NCI-H2107 treated with DMSO at 0.1 percent for 48 hours (cell line): ENCODE results near the gene RTN1.

Experiments used
- DNase-seq: peaks from one replicate; lab custom pipeline; 2025; ENCODE audit not compliant: unreplicated experiment; lab: John Stamatoyannopoulos, UW

The RTN1 gene, protein sequence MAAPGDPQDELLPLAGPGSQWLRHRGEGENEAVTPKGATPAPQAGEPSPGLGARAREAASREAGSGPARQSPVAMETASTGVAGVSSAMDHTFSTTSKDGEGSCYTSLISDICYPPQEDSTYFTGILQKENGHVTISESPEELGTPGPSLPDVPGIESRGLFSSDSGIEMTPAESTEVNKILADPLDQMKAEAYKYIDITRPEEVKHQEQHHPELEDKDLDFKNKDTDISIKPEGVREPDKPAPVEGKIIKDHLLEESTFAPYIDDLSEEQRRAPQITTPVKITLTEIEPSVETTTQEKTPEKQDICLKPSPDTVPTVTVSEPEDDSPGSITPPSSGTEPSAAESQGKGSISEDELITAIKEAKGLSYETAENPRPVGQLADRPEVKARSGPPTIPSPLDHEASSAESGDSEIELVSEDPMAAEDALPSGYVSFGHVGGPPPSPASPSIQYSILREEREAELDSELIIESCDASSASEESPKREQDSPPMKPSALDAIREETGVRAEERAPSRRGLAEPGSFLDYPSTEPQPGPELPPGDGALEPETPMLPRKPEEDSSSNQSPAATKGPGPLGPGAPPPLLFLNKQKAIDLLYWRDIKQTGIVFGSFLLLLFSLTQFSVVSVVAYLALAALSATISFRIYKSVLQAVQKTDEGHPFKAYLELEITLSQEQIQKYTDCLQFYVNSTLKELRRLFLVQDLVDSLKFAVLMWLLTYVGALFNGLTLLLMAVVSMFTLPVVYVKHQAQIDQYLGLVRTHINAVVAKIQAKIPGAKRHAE

DNA sequence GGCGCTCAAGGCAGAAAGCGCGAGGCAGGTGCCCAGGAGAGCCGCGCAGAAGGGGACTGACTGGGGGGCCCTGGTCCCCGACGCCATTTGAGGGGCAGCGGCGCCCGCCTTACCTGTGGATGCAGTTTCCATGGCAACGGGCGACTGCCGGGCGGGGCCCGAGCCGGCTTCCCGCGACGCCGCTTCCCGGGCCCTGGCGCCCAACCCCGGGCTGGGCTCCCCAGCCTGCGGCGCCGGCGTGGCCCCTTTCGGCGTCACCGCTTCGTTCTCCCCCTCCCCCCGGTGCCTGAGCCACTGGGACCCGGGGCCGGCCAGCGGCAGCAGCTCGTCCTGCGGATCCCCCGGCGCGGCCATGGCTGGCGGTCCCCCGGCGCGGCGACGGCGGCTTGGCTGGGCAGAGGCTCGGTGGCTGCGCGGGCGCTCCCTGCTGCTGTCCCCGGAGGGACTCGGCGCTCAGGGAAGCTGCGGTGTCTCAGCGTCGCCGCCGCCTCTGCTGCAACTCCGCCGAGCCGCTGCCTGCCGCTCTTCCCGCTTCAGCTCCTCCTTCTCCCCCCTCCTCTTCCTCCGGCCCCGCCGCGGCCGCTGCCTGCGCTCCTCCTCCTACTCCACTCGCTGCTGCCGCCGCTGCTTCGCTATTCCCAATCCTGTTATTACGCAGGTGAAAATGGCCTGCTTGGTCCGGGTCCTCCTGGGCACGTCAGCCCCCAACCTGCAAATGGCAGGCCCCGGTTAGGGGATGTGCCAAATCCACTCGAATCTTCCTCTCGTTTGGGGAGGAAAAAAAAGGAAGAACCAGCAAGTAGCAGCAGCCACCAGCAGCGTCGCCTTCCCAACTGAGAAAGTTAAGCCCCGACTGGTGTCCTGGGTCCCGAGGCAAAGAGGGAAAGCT, at the start of gene RTN1:
RTN1 (minus strand) TSS at position 500 of the 889 bp plus-strand sequence; CDS start at position 354, 146 bp downstream.
- DNase-seq, result peak; percentile 93

DNA sequence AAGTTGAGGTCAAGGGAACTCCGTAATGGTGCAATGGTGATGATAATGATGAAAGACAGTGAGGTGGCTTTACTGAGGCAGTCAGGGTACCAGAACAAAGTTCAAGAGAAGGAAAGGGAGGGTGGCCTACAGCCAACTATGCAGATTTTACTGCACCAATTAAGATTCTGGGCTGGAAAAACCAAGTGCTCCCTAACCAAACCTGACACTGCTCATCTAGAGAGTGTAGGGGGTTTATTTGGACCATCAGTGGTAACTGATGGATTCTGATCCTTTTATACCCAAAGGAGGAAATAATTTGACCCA, 49.8 kb upstream of the RTN1 start:
- no peak for DNase-seq

DNA sequence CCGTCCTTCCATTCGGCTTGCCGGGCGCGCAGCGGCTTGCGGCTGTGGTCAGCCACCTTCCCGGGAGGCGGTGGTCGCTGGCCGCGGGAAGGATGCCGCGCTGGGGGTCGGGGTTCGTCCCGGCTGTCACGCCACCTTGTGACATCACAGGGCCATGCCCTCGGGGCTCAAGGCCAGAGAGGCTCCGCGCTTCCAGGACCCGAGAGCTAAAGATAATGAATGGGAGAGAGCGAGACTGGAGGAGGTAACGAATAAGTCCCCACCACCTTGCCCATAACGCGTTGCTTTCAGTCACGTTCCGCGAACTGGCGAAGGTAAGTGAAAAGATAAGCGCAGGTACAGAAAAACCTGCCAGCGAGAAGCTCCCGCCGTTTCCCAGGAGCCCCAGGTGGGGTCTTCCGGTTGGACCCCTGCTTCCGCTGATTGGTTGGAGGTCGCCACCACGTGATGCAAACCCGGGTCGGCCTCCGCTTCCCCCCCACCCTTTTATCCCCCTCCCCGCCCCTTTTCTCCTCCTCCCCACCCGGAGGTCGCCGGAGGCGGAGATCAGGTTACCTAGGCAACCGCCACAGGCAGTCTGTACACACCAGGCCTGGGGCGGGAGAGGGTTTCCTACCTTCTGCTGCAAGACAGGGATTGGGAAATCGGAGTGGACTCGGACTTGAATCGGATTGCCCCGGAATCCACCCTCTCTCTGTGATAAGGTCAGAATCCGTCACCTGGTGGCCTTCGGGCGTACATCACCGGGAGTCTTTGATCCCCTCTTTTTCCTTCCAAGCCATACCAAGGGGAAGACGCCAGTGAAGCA, 49.2 kb upstream of the RTN1 start, which contains the start of gene LRRC9:
LRRC9 (plus strand) TSS at position 575 of the 808 bp plus-strand sequence.
- DNase-seq, result peak; percentile 87

DNA sequence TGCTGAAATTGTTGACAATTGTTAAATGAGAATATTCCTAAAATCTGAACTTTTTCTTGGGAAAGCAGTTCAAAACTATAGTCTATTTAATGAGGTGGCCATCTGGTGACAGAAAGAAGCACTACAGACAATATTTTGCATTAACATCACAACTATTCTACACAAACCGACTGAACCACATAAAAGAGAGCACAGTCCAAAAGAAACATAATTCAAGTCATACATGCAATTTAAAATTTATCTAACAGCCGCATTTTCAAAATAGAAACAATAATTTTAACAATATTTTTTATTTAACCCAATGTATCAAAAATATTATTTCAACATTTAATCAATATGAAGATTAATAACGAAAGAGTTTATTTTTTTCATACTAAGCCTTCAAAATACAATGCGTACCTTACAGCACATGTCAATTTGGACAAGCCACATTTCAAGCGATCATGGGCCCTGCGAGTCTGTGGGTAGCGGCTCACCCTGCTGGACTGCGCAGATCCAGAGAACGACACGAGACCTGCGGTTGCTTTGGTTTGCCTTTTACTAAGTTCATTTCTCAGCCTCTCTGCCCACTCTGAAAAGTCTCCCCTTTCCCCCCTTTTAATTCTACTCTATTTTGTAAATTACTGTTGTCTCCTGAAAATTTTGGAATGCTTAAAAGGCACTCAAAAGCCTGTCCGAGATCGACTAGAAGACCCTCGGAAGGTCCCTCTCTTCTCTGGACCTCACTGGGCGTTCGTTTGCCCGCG, 48.4 kb upstream of the RTN1 start:
- DNase-seq, result peak; percentile 76

DNA sequence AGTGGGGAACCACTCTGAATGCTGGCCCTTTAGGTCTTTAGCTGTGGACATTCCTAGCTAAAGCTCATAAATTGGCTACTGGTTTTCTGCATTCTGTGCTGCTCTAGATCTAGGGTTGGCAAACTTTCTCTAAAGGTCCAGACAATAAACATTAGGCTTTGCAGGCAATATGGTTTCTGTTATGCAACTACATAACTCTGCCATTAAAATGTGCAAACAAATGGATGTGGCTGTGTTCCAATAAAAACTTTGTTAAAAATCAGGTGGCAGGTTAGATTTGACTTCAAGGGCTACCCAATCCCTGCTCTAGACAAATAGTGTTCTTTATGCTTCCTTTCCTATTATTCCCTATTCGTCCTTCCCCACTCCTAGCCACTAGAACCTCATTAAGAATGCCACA, 42.6 kb upstream of the RTN1 start:
- no peak for DNase-seq

DNA sequence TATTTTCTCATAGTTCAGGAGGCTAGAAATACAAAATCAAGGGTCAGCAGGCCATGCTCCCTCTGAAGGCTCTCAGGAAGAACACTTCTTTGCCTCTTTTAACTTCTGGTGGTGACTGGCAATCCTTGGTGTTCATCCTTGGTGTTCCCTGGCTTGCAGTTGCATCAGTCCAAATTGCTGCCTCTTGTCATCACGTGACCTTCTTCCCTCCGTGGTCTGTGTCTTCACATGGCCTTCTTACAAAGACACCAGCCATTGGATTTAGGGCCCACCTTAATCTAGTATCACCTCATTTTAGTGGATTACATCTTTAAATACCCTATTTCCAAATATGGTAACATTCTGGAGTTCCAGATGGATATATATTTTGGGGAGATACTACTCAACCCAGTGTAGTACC, 41.9 kb upstream of the RTN1 start:
- DNase-seq, result no peak

DNA sequence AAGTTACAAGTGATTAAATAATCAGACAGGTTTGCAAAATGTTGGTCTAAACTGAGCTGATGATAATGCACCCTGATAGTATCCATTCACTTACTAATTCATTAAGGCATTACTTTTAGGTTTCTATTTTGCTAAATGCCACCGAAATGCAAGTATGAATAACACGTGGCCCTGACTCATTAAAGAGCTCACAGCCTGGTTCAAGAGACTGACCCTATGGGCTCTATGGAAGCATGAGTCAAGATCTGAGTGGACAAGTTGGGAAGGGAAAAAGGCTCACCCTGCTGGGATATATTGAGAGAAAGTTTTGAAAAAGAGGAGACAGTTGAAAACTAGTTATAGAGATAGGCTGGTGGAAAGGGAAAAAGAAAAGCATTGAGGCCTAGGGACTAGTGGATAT, 34.6 kb upstream of the RTN1 start:
- DNase-seq, result no peak

DNA sequence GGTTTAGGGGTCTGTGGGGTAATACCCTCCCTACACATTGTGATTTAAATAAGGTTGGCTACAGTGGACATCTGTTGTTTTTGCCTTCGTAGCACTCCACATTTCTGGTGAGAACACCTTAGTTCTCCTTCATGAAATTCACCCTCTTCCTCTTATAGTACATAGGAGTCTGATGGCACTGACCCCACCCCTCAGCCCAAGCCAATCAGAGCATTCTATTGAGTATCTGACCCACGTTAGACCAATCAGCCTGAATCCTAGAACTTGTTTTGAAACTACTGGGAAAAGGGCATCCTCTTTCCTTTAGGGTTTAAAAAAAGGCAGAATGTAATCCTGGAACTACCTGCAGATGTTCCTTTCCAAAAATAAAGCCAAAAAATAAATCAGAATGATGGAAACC, 33.6 kb upstream of the RTN1 start:
- no peak for DNase-seq

DNA sequence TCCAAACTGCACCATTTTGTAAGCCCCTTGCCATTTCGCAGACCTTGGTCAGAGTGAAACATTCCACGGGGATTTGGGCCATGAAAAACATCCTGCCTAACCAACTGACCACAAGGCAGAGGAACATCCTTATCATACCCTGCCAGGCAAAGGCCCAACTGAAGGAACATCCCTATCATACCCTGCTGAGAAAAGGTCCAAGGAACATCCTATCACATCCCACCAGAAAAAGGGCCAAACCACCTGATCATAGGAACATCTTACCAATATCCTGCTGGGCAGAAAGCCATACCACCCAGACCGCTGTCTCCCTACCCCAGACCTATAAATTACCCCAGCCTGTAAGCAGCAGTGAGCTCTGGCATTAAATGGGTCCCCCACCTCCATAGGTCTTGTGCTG, 30.0 kb upstream of the RTN1 start:
- DNase-seq, result no peak

DNA sequence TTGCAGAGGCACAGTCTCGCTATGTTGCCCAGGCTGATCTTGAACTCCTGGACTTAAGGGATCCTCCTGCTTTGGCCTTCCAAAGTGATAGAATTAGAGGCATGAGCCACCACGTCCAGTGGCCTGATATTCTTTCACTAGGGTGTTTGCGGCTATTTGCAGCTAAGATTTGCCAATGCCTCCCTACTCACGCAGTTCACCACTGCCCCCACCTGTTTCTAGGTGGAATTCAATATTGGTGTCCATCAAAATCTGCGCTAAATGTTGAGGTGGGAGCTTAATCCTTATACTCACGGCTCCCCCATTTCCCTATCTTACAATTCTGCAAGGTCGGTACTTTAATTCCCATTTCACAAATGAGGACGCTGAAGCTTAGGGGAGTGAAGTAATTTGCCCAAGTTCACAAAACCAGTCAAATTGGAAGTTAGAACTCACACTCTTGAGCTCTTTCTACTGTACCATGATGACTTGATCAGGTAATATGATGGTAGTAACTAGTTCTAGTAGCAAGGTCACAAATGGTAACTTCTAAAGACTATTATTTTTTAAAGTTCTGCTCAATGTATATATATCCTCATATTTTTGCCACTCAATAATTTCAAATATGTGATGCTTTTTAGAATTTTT, 27.3 kb upstream of the RTN1 start:
- peak; percentile 72 for DNase-seq

DNA sequence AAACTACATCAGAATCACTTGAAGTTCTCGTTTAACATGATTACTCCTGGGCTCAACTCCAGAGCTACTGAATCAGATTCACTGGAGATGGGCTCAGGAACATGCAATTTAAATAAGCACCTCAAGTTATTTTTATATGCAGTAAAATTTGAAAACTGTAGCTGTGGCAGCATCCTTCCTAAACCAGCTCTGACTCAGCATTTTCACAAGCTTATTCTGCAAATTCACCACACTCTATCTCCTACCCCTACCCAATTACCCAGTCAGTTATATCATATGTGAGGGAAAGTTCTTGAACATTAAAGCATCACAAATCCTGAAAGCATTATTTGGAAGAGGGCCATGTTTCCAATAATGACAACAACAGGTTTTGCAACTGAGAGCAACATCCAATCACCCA, 25.1 kb upstream of the RTN1 start:
- DNase-seq, result no peak

DNA sequence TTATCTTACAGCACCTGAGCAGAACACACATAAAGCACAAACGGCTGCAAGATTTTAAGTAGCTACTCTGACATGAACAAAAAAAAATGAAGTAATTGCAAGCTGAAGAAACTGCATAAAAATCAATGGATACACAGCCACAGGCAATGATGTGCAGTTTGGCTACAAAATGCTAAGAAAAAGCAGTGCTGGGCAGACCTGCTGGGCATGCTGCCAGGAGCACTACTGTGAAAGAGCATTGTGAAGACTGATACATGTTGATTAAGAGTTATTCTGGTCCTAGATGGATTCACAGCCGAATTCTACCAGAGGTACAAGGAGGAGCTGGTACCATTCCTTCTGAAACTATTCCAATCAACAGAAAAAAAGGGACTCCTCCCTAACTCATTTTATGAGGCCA, 20.1 kb upstream of the RTN1 start:
- no peak for DNase-seq

DNA sequence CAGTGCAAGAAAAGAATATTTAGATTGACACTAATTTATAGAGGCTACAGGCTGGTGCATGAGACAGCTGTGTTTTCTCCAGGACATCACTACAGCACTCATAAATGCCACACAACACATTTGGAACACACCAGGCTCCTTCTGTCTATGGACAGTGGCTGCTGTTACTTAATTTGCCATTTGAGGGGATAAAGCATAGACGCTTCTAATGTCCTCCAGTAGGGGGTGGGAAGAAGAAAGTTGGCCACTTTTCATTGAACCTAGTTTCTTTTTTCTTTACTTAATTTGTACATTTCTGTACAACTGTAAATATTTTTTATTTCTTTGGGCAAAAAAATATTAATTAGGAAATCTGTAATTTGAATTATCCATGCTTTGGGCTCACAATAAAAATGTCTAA, 12.4 kb upstream of the RTN1 start:
- no peak for DNase-seq

DNA sequence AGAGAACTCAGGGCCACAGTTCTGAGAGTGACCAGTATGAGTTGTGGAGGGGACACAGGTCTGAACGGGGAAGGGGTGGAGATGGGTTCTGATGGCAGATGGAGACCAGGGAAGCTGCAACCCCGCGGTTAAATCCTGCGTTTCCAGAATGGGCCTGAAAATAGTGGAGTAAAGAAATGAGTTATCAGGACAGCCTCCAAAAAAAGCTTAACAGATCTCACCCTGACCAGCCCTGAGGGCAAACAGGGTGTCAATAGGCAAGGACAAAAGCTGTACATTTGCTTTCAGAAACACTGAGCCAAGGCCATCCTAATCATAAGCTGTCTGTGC, 555 bp upstream of the RTN1 start:
- DNase-seq, result no peak

DNA sequence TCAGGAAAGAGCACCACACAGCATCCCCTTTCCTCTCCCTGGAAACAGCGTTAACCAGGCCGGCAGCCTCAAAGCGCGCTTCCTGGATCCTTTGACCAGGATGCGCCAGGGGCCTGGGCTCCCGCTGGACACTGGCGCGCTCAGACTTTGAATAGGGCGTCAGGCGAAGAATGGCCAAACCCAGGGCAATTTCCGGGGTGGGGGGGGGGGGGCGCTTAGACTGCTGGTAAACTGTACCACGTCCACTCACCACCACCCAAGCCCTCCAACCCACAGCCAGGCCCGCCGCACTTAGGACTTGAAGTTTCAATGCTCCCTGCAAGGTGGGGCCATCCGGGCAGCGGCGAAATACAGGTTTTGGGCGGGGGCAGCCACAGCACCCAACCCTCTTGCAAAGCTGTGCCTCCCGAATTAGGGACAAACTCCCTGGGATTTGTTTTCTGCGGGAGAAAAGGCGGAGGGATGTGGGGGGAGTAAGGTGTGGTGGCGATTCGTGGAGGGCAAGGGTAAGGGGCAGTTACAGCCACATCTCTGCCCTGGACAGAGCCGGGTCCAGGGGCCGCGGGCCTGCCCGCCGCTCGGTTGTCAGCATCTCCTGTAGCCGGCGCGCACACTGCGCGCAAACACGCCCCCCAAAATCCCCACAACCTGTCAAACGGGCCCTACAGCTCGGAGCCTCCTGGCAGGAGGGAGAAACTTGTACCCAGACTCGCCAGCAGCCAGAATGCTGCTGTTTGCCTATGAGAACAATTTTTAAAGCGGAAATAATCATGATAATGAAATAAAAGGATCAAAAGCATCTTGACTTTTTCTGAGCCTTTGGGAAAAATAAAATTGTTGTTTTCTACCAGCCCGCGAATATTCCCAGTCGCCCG, 958 bp downstream of the RTN1 start:
- no peak for DNase-seq

DNA sequence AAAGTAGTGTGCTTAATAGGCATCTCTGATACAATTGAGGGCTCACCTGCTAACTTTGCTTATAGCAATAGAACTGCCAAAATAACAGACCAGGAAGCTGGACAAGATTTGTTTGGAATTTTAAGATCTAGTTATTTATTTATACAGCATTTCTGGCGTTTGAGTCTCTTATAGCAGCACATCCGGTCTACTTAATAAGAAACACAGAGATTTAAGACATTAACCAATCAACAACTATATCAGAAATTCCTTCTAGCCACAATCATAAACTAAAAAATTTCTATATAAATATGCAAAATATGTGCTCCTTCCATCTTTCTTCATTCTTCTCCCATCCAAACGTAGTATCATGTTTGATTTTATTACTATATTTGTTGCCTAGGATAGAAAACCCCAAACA, 2.6 kb downstream of the RTN1 start:
- no peak for DNase-seq

DNA sequence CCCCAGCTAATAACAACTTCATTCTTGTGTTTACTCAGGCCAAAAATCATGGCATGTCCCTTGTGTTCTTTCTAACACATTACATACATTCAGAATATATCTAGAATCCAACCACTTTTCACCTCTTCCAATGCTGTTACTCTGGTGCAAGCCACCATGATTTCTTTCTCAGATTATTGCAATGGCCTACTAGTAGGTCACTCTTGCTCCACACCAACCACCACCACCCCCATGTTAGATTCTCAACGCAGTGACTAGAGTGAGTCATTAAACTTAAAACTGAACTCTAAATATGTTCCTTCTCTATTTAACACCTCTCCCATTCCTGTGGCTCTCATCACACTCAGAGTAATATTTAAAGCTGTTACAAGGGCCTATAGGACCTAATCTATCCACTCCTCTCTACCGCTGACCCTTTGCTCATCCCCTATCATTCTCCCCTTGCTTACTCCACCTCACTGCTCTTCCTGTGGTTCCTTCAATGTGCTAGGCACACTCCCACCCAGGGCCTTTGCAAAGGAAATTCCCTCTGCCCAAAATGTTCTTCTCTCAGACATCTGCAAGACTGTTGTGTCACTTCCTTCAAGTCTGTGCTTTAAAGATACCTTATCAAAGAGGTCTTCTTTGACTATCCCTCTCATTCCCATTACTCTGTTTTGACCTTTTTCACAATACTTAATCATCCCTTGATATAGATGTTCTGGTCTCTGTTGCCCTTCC, 6.6 kb downstream of the RTN1 start:
- no peak for DNase-seq

DNA sequence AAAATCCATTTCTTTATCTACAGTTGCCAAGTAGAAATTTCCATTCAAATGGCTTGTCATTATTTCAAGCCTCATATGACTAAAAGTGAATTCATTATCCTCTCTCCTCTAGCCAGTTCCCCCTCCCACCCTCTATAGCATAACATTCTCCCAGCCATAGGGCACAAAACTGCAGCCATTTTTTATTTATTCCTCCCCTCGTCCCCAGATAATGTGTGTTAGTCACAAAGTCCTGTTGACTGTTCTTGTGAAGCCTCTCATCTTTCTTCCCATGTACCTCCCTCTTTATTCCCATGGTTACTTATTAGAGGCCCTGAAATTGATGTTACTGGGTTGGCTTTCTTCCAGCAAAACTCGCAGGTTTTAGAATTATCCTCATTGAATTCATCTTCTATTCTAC, 13.2 kb downstream of the RTN1 start:
- no peak for DNase-seq
